ENCODE data around the gene VEPH1.

The VEPH1 gene

DNA sequence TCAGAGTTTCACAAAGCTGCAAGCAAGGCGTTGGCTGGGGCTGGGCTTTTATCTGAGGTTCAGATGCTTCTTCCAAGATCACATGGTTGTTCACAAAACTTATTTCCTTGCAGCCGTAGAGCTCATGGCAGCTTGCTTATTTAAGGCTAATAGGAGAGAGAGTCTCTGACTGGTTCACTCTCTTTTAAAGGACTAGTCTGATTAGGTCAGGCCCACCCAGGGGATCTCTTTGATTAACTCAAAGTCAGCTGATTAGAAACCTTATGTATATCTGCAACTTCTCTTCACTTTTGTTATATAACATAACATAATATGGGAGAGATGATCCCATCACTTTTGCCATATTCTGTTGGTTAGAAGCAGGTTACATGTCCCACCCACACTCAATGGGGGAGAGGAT is 243.4 kb downstream of the VEPH1 start:
- no peak for DNase-seq (ENCODE audit: low read depth)

DNA sequence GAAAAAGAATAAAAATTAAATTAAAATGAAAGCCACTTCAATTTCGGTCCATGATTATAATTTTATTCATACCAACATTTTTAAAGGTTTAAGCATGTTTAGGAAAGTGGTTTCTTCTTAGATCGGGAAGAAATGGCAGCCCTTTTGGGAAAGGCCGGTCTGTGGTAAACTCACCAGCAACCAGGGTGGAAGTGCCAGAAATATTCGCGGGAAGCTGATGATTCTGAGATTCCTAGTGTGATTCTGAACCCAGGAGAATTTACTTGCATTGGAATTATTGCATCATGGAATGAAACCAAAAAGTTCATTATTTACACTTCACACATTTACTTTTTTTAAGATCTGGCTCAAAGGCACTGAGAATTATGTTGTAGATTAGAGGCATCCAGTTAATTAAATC is 246.1 kb downstream of the VEPH1 start:
- no peak for DNase-seq (ENCODE audit: low read depth)

DNA sequence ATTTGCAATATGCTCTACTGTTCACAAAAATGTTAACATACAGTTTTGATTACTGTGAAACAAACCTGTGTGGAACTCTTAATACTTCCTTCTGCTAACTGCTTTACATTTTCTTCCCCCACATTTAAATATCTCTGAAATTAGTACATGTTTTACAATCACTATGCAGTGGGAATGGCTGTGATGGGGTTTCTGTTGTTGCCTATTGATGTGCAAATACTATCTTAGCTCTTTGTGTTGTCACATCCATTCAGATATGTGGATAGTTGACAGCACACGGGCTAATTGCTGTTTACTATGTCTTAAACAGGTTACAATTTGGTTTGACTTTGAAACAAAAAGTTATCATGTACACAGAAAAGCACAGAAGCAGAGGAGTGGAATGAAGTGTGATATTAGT is 247.4 kb downstream of the VEPH1 start:
- DNase-seq (ENCODE audit: low read depth), result no peak

DNA sequence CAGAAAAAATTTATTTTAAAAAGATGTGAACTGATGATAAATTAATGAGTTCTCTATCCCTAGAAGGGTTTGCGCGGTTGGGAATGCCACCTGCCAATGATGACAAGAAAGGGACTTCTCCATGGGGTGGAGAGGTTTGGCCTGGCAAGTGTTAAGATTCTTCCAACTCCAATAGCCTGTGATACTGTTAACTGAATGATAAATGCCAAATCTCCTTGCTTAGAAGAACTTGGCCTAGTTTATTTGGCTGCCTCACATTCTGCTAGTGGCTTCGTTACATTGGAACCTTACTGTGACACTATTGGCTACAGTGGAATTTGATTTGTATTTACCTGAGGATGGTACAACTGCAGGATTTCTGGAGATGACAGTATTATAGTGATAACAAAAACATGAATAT is 251.5 kb downstream of the VEPH1 start:
- no peak for DNase-seq (ENCODE audit: low read depth)

DNA sequence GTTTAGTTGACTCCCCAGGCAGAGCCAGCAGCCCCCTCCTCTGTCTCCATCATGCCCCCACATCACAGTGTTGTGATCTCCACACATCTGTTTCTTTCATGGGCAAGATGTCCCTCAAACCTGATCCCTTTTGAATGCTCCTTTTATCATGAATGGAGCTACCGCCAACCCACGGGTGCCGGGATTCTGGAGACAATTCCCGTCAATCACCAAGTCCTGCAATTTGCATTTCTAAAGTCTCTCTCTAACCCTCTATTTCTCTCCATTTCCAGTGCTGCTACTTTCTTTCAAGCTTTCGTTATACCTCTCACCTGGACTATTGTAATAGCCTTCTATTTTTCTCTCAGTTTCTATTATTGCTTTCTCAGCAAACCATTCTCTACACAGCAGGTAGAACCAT is 253.6 kb downstream of the VEPH1 start:
- no peak for DNase-seq (ENCODE audit: low read depth)

DNA sequence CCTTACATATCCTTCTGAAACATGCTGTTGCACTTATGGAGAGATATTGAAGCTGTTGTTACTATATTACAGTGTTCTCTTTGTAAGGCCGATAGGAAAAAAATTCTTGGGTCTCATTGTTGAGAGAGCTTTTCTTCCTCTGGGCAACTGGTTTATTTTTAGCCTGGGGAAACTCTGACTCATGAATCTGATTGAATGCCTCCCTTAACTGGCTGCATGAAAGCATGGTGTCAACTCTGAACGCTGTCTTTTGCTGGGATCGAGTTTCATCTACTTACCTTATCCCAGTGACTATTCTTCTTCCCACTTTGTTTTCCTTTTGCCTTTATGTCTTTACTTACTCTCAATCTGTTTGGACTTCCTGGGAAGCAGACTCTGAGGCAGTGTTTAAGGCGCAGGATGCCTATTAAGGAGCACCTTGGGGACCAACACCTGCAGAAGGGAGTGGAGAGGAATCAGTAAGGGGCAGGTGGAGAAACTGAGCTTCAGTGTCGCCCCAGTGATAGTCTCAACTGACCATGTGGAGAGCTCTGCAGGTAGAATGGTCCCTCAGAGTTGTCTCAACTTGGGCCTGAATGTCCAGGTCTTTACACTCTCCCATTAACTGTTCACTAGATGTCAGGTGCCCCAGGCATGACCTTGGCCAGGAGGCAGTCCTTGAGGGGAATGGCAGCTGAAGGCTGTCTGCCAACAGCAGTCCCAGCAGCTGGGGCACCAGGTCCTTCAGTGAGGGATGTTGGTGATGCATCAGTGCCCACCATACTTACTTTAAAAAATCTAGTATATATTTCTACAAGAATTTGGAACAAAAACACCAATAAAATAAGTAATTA is 254.4 kb downstream of the VEPH1 start:
- DNase-seq (ENCODE audit: low read depth), result peak; percentile 85

DNA sequence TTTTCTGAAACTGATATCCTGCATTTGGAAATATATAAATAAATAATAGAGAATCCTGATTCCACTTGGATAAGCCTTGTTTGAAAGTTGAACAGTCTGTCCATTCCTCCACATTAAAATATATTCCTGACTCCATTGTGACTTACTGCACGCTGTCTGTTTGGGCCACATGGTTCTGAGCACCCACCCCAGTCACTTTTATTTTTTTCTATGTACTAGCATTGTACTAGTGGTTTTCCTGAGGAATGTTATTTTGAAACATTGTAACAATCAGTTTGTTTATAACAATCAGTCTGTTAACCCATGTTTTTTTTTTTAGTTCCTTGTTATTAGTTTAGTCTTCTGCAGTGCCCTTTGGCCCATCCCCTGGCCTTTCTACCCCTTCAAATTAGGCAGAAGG is 255.8 kb downstream of the VEPH1 start:
- DNase-seq (ENCODE audit: low read depth), result no peak

DNA sequence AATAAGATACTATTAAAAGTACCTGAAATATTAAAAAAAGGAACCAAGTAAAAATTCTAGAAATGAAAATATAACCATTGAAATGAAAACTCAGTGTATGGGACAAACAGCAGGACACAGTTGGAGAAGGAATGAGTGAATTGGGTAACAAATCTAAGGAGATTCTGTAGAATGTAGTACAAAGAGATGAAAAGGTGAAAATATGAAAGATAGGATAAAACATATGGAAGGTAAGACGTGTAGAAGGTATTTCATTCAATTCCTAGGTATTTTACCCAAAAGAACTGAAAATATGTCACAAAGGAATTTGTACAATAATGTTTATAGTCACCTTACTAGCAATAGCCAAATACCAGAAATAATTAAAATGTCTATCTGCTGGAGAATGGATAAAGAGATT is 260.4 kb downstream of the VEPH1 start:
- no peak for DNase-seq (ENCODE audit: low read depth)

DNA sequence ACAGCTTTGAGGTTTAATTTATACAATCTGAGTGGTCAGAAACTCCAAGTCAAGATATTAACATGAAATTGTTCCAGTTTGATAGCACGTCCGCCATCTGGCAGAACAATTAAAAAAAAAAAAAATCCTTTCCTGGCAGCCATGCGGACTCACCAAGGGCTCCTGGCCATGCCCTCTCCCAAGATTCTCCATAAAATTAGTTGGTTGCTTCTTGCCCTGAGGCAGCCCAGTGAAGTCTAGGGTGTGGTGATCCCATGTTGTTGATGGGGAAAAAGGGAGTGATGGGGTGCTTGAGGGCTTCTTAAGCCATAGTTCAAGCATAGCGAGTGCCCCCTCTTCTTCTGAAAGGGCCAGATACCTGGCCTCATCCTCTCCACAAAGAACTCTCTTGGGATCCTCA is 261.6 kb downstream of the VEPH1 start:
- no peak for DNase-seq (ENCODE audit: low read depth)

DNA sequence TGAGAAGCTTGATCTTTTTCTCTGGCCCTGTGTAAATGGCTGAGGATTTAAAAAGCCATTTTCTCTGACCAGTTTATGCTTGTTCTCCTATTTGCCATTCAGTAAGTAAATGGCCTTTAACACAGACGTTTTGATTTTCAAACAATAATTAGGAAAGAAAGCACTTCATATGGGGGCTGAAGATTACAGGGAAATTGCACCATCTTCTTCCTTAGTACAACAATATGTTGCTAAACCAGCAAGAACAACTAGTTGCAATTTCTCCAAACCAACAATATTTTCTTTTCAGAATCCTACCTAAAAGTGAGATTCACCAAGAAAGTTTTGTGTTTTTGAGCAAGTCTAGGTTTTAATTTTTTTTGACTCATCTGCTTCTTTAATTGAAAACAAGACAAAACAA is 262.8 kb downstream of the VEPH1 start:
- no peak for DNase-seq (ENCODE audit: low read depth)

DNA sequence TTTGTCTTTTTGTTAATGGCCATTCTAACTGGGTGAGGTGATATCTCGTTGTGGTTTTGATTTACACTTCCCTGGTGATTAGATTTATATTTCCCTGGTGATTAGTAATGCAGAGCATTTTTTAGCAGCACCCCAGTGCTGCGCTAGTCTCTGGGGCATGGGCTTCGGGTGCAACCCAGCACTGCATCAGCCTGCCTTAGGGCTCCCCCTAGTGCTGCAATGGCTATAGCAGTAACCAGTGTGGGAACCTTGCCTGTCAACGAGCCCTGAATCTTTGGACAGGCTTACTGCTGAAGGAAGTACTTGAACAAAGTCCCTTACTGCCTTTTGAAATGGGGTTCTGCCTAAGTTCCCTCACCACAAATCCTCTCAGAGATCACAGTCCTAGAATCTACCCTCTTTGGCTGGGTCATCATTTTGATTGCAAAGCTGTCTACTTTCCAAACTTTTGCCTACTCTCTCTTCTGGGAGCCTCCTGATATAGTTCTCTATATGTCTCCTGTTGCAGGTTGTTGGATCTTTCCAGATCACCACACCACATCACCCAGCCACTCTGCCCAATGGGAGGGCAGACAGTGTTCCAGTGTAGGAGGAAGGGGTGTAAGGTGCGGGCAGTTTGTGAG is 264.0 kb downstream of the VEPH1 start:
- peak; percentile 76 for DNase-seq (ENCODE audit: low read depth)

DNA sequence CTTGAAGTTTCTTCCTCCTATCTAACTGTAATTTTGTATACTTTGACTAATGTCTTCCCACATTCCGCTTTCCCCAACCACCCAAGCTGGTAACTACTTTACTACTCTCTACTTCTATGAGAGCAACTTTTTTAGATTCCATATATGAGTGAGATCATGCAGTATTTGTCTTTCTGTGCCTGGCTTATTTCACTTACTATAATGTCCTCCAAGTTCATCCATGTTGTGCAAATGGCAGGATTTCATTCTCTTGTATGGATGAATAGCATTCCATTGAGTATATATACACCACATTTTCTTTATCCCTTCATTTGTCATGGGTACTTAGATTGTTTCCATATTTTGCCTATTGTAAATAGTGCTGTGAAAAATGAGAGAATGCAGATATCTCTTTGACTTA is 264.8 kb downstream of the VEPH1 start:
- DNase-seq (ENCODE audit: low read depth), result no peak

DNA sequence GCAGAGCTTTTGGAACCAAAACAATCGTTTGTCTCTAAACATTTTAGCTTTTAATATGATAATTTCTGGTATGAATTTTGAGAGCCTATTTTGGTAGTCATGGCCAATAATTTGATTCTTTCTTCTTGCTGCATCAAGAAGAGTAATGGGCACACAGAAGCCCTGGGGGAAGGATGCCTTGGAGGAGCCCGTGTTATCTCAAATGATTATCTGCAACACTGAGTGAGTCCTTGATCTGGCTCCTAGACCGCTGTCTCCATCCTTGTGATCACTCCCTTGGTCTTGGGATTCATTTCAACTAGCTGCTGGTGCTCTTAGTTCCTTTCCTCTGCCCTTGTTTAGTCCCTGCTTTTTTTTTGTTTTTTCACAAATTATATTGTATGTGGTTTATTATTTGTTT is 265.3 kb downstream of the VEPH1 start:
- DNase-seq (ENCODE audit: low read depth), result no peak

DNA sequence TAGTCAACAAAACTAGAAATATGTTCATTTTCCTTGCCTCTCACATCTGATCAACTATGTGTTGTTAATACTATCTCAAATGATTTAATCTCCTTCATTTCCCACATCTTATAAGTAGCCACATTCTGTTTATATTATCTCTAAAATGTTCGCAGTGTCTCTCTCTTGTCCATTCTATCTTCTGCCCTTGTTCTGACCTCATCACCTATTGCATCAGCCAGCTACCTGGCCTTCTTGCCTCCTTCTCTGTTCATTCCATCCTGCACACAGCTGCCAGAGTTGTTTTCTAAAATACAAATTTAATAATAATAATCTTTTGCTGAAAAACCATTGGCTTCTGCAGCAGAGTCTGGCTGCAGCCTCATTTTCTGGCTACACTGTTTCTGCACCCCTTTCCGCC is 267.9 kb downstream of the VEPH1 start:
- no peak for DNase-seq (ENCODE audit: low read depth)

DNA sequence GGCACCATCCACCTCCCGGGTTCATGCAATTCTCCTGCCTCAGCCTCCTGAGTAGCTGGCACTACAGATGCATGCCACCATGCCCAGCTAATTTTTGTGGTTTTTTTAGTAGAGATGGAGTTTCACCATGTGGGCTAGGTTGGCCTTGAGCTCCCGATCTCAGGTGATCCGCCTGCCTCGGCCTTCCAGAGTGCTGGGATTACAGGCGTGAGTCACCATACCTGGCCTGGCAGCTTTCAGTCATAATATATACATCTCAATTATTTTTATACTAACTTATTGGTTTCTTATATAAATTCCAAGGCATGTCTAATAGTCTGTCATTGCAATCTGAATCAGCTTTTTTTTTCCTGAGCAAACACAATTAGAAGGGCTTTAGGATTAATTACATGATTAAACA is 269.3 kb downstream of the VEPH1 start:
- no peak for DNase-seq (ENCODE audit: low read depth)

DNA sequence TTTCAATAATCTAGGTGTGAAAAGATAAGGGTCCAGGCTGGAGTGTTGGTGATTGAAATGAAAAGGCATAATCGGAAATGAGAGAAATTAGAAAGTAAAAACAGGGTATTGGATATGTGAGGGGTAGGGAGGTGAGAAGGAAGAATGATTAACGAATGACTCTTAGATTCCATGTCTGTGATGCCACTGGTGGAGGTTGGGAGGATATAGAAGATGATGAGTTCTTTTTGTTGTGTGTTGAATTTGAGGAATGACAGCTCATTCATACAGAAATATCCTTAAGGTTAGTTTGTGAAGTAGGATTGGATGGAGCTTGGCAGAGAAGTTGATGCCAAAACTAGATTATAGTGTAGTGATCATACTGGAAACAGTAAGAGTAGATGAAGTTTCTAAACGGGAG is 271.1 kb downstream of the VEPH1 start:
- peak; percentile 59 for DNase-seq (ENCODE audit: low read depth)

DNA sequence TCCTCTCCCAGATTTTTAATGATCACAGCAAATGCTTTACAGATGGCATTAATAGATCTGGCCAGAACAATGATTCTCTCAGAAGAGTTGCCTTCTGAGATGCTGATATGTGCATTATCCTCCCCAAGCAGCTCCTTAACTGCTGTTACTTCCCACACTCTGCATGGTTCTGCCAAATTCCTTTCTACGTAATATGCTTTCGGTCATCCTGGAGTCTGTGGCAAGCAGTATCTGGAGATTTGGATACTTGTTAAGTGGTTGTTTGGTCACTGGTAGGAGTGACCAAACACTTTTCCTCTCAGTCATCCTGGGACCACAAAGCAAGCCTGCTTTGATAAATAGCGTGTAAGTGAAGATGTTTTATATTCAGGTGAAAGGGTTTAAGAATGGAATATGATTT is 272.1 kb downstream of the VEPH1 start:
- DNase-seq (ENCODE audit: low read depth), result peak; percentile 55

DNA sequence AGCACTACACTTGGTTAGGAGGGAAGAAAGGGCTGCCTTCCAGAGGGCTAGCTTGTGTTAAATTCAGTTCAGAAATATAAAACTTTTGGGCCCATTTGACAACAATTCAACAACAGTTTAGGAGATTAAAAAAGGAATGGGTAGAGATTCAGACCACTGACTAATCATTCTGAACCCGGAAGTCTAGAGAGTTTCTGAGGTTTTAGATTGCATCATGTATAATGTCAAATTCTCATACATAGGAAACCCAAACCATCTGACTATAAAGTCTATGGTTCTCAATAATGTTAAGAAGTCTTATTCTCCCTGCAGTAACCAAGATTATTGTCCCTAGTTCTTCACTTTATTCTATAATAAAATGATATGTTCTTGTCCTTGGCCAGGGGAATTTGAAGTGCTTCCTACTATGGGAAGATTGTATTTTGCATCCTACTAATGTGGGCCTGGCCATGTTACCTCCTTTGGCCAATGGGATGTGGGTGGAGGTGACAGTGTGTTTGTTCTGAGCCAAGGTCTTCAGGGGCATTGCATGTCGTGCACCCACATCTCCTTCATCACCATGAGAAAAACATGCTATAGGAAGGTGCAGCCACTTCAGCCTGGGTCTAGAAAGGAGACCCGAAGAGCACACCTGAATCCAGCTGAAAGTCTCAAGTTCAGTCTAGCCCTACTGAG is 276.9 kb downstream of the VEPH1 start:
- DNase-seq (ENCODE audit: low read depth), result peak; percentile 49

DNA sequence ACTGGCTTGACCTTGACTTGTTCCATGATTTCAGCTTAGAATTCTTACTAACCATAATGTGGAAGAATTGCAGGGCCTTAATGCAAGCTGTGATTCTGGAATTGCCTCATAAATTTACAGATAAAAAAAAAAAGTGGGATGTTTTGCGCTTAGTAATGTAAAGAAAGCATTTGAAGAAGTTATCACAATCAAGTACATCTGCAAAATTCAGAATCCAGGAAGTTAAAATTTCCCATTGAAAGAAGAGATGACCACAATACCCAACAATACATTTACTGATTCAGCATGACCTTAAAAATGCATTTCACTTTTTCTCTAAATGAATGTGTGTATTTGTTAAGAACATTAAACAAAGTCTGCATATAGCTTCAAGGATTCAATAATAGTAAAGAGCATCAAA is 278.2 kb downstream of the VEPH1 start:
- no peak for DNase-seq (ENCODE audit: low read depth)

DNA sequence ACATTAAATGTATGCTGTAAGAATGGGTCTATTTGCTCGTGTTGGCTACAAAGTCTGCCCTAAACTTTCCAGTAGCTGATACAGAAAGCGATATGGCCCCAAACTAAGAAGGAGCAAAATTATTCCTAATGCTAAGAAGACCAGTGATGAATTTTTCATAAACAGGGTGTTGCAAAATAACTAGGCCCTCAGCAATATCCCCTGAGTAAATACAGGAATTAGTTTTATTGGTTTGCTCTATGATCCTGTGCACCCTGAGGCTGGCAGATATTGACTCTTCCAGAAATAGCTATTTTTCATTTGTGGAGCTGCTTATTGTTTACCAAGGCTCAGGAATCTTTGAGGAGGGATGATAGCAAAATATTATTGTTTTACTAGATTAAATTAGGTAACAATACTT is 282.3 kb downstream of the VEPH1 start:
- no peak for DNase-seq (ENCODE audit: low read depth)

DNA sequence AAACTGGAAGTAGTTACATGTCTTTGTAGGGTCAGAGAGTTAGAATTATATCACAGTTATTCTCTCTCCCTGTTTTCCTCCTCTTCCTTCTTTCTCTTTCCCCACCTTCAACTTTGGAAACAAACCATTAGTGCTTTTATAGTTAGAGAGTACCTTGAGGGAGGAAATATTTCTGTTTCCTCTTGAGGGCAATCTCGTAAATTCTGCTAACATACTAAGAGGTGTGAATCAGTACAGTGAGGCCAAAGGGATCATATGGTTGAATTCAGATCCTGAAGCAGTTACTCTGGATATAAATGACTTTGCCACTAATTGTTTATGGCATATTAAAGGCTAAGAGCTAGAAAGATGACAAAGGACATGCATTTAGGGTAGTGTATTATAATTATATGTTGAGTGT is 283.0 kb downstream of the VEPH1 start:
- no peak for DNase-seq (ENCODE audit: low read depth)

DNA sequence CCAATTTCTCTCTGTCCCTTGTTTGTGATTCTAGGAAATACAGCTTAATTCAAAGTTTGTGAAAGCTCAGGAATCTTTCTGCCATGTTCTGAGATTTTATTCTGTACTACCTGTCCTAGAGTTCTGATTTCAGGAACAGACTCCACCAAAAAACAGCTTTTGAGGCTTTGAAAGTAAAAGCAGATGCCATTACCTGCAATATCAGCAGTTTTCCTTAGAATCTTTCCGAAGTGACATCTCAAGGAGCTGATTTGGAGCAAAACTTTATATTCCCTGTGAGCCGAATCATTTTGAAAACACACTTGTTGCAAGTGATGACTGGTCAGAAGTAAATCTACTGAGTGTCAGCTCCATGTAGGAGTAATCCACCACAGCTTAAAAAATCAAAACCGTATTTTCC is 284.0 kb downstream of the VEPH1 start:
- DNase-seq (ENCODE audit: low read depth), result no peak
